Spleen (tissue), 11 donors: Measurements from ENCODE around the gene MYLK. TPM values are rescaled to one million over a fixed set of nuclear protein-coding genes. Genes with fewer than 3 reads are reported as not detected.

ENCODE experiments used
- DNase-seq: peaks from one replicate; pipeline ENCODE4 v3.0.0-alpha.2; 2020
- H3K27ac ChIP-seq, 8 donors: fragments of 200-600 bp; sonication (generic) in 7 of 8; 1 replicate in 4 of 8; 2 replicates in 4 of 8; pipeline versions ENCODE4 v1.5.0 to v1.8.0; 2016 to 2021; ENCODE audit warnings: inconsistent platforms in 4 of 8, mild to moderate bottlenecking in 4 of 8, moderate library complexity in 1 of 8
- H3K27me3 ChIP-seq, 7 donors: fragments of 200-600 bp; sonication (generic) in 6 of 7; replicated peaks in 1 of 7; 1 replicate in 4 of 7; 2 replicates in 3 of 7; pipeline versions ENCODE4 v1.5.0 to v1.8.0; 2016 to 2021; ENCODE audit warnings: inconsistent platforms in 3 of 7, mild to moderate bottlenecking in 1 of 7
- H3K36me3 ChIP-seq, 6 donors: fragments of 200-600 bp; sonication (generic) in 5 of 6; 1 replicate in 4 of 6; 2 replicates in 2 of 6; pipeline versions ENCODE4 v1.5.0 to v1.8.0; 2016 to 2021; ENCODE audit warnings: inconsistent platforms in 2 of 6
- H3K4me1 ChIP-seq, 6 donors: fragments of 200-600 bp; sonication (generic) in 5 of 6; 1 replicate in 3 of 6; 2 replicates in 3 of 6; pipeline versions ENCODE4 v1.5.0 to v1.8.0; 2016 to 2021; ENCODE audit warnings: inconsistent platforms in 3 of 6
- H3K4me3 ChIP-seq, 8 donors: fragments of 200-600 bp; sonication (generic) in 7 of 8; 1 replicate in 4 of 8; 2 replicates in 4 of 8; pipeline versions ENCODE4 v1.5.0 to v1.8.0; 2016 to 2021; ENCODE audit warnings: inconsistent platforms in 4 of 8, mild to moderate bottlenecking in 4 of 8, moderate library complexity in 2 of 8
- H3K9me3 ChIP-seq, 8 donors: fragments of 200-600 bp; sonication (generic) in 7 of 8; 1 replicate in 4 of 8; 2 replicates in 4 of 8; pipeline versions ENCODE4 v1.5.0 to v1.8.0; 2016 to 2021; ENCODE audit warnings: inconsistent platforms in 4 of 8
- POLR2A ChIP-seq, 3 donors: fragments of 450-650 bp; IDR thresholded peaks; one replicate each; pipeline ENCODE4 v1.5.1; 2017; ENCODE audit warnings: antibody characterized with exemption in 3 of 3, mild to moderate bottlenecking in 1 of 3
- POLR2AphosphoS5 ChIP-seq, 3 donors: sonication (generic); formaldehyde crosslinking; IDR thresholded peaks; one replicate each; pipeline ENCODE4 v1.5.1; 2017; ENCODE audit warnings: antibody characterized with exemption in 3 of 3
- WGBS, 5 donors: extraction: QIAGEN DNeasy Blood & Tissue Kit in 3 of 5; methylation state at CpG; one replicate each; pipeline versions ENCODE4 v1.1.5 to v1.1.7; 2013 to 2018; 5-methylcytosine and 5-hydroxymethylcytosine counted together
- intact Hi-C: fragments of 100-400 bp; cut with DNase I; formaldehyde crosslinking; loops from one replicate; pipeline ENCODE4 v1.15.0; 2023; ENCODE audit warnings: low total_unique reads
- polyA plus RNA-seq, 3 donors: library from polyadenylated mRNA; stranded (reverse); fragments of 200-250 nt; gene quantifications; one replicate each; pipeline ENCODE4 v1.2.1, GENCODE V29; 2013
- total RNA-seq, 7 donors: library from RNA; depleted of rRNA in 3 of 7; stranded (reverse); fragments of >200 nt in 3 of 7; fragmentation: NEBNext Ultra II Directional in 4 of 7; extraction: Animal tissue kit (Norgen Biotek cat#: 25700) in 4 of 7; gene quantifications; one replicate each; pipeline versions ENCODE4 v1.1.0 to v1.2.1, GENCODE V29; 2016 to 2021
- TF ChIP-seq, protein P1 (sequence below), 11 experiments: fragments of 200-600 bp in 7 of 11; fragments of 450-650 bp in 4 of 11; sonication (generic) in 4 of 11; IDR thresholded peaks in 8 of 11; conservative IDR thresholded peaks in 3 of 11; 1 replicate in 7 of 11; 2 replicates in 4 of 11; pipeline versions ENCODE4 v1.4.0 to v1.8.0; 2016 to 2021; ENCODE audit warnings: antibody characterized with exemption in 11 of 11, inconsistent platforms in 4 of 11, mild to moderate bottlenecking in 1 of 11
- donor health status: healthy with polysubstance abuse.
- donor health status: DM: no; HTN: no; CAD: no; lungs with moderate emphysema.
- donor health status: DM: no; HTN: no; CAD: no.
- donor health status: Bipolar disorder and iron deficiency.
- donor health status: healthy.
- donor health status: DM: no; HTN: no; CAD: no.
- donor health status: DM: yes; HTN: yes; CAD: no.

Gene MYLK
- total and polyA plus RNA-seq, 10 donors = 11.1 to 343 (median 154) TPM

DNA sequence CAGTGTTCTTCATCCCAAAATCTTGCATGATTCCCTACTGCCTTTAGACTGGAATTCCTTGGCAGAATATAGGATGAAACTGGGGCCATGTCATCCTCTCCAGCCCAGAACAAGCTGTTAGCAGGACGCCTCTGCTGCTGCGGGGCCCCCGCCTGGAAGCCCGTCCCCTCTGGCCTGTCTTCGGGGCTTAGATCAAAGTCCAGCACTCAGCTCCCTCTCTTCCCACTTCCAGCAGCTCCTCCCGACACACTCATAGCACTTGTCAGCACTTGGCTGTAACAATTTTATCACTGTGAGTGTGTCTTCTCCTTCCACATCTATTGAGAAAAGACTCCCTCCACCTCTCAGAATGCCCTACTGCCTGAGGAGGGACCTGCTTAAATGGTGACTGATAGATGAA, 187.3 kb downstream of the MYLK start:
- Histone ChIP-seq H3K9me3 (no peaks in the 10 kb centered on the region), H3K27me3 (peaks cover 0 to 4% (median 0%) of the 10 kb centered on the region in 7 donors), H3K27ac (peak overlapping the region in 7 of 8 donors; percentile 32 to 80 (median 74)), H3K4me3 (peak overlapping the region in 7 of 8 donors; percentile 11 to 64 (median 42)), H3K36me3 (no peaks in the 10 kb centered on the region), H3K4me1 (peaks cover 0 to 45% (median 20%) of the 10 kb centered on the region in 6 donors)
- intact Hi-C loops = no loop called here
- TF ChIP-seq, protein P1, sequence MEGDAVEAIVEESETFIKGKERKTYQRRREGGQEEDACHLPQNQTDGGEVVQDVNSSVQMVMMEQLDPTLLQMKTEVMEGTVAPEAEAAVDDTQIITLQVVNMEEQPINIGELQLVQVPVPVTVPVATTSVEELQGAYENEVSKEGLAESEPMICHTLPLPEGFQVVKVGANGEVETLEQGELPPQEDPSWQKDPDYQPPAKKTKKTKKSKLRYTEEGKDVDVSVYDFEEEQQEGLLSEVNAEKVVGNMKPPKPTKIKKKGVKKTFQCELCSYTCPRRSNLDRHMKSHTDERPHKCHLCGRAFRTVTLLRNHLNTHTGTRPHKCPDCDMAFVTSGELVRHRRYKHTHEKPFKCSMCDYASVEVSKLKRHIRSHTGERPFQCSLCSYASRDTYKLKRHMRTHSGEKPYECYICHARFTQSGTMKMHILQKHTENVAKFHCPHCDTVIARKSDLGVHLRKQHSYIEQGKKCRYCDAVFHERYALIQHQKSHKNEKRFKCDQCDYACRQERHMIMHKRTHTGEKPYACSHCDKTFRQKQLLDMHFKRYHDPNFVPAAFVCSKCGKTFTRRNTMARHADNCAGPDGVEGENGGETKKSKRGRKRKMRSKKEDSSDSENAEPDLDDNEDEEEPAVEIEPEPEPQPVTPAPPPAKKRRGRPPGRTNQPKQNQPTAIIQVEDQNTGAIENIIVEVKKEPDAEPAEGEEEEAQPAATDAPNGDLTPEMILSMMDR (IDR thresholded peaks at IDR 0.05 in 8 of 11, conservative IDR thresholded peaks at IDR 0.05 in 3 of 11) = no peak
- TF ChIP-seq POLR2AphosphoS5 (IDR thresholded peaks at IDR 0.05) = no peak
- no peak for TF ChIP-seq POLR2A (IDR thresholded peaks at IDR 0.05)
- 60 to 88% (median 77%) methylated on average over 6 of the region's 6 CpGs for WGBS, 5 donors
- DNase-seq = no peak

DNA sequence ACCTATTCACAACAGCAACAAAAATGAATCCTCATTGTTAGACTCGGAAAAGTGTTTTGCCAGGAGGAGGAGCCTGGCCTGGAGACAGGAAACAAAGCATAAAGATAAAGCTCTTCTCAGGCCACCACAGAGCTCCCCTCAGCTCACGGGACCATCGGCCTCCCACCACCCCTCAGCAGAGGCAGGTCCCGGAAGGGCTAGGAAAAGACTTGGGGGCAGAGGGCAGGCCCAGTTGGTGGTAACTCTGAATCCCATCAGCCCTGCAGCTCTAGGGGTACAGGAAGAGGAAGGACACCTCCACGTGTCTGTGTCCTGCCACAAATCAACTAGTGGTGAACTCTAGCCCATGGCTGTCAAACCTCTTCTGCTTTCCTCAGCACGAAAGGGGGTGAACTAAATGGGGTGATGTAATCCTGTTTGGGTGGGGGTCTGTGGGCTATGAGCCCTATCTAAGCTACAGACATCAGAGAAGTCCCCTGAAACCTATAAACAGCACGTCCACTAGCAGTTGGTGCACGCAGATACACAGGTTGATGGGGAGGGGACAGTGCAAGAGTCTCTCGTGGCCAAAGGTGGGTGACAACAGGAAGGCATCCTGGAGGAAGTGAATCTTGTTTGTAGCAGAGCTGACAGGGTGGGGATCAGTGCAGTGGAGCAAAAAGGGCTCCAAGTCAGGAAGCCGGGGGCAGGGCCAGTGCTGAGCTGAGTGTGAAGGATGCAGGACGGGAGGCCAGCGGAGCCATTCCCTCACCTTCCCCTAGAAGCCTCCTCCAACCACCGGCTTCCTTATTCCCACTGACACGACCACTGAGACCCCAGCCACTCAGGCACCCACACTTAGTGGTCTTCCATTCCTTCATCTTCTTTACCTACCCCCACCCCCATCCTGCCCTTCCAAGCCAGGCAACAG, 188.1 kb downstream of the MYLK start:
- H3K4me1 ChIP-seq = peaks cover 0 to 53% (median 24%) of the 10 kb centered on the region in 6 donors
- intact Hi-C loops = no loop called here

DNA sequence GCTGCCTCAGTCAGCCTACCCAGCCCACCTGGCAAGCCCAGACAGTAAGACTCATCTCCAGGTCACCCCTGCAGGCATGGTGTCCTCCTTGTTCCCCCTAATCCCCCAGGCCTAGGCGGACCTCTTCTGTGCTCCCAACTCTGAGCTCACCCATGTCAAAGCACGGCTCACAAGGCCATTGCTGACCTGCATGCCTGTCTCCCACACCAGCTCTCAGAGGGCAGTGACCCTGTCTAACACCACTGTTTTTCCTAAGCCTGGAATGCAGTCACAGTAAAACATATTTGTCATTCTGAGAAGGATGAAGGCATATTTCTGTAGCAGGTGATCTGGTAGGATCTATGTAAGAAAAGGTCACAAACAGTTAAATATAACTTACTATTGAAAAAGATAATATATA, 189.0 kb downstream of the MYLK start:
- intact Hi-C loops = no loop called here
- peak overlapping the region in 6 of 8 donors; percentile 7 to 64 (median 42) for H3K4me3 ChIP-seq
- DNase-seq = no peak

More for the DNA sequence above, 188.1 kb downstream of the MYLK start:
- WGBS, 5 donors = 42 to 52% (median 51%) methylated on average over 13 to 14 of the region's 14 CpGs
- Histone ChIP-seq H3K27ac (peak overlapping the region in 7 of 8 donors; percentile 22 to 80 (median 74)), H3K9me3 (no peaks in the 10 kb centered on the region), H3K4me3 (peak overlapping the region in 7 of 8 donors; percentile 5 to 64 (median 41)), H3K36me3 (peaks cover 0 to 6% (median 0%) of the 10 kb centered on the region in 6 donors), H3K27me3 (peaks cover 0 to 4% (median 0%) of the 10 kb centered on the region in 7 donors)
- TF ChIP-seq POLR2A (IDR thresholded peaks at IDR 0.05) (no peak), POLR2AphosphoS5 (IDR thresholded peaks at IDR 0.05) (peak in 2 of 3 donors; percentile 10 to 30)
- DNase-seq = no peak

GRCh38 chr3:123694366-123695087, 189.6 kb downstream of the MYLK start:
- intact Hi-C loops = no loop called here
- 56 to 80% (median 69%) methylated on average over 5 to 6 of the region's 6 CpGs for WGBS, 5 donors
- Histone ChIP-seq H3K27ac (peak overlapping the region; percentile 42 to 80 (median 62)), H3K36me3 (peaks cover 0 to 19% (median 0%) of the 10 kb centered on the region in 6 donors), H3K4me3 (peak overlapping the region in 5 of 8 donors; percentile 7 to 64 (median 42)), H3K4me1 (peaks cover 0 to 63% (median 24%) of the 10 kb centered on the region in 6 donors), H3K27me3 (peaks cover 0 to 4% (median 0%) of the 10 kb centered on the region in 7 donors), H3K9me3 (no peaks in the 10 kb centered on the region)
- no peak for DNase-seq
- TF ChIP-seq POLR2A (IDR thresholded peaks at IDR 0.05) (no peak), POLR2AphosphoS5 (IDR thresholded peaks at IDR 0.05) (peak in 2 of 3 donors; percentile 40 to 70)
- TF ChIP-seq, protein P1 (IDR thresholded peaks at IDR 0.05 in 8 of 11, conservative IDR thresholded peaks at IDR 0.05 in 3 of 11) = no peak

More for the DNA sequence above, 189.0 kb downstream of the MYLK start:
- H3K27me3 ChIP-seq = peaks cover 0 to 4% (median 0%) of the 10 kb centered on the region in 7 donors
- H3K4me1 ChIP-seq = peaks cover 0 to 57% (median 24%) of the 10 kb centered on the region in 6 donors
- WGBS, 5 donors = 58 to 81% (median 66%) methylated on average over 2 of the region's 2 CpGs
- peak overlapping the region in 7 of 8 donors; percentile 49 to 80 (median 65) for H3K27ac ChIP-seq
- no peaks in the 10 kb centered on the region for H3K9me3 ChIP-seq
- peaks cover 0 to 15% (median 0%) of the 10 kb centered on the region in 6 donors for H3K36me3 ChIP-seq
- TF ChIP-seq POLR2AphosphoS5 (IDR thresholded peaks at IDR 0.05) (no peak), POLR2A (IDR thresholded peaks at IDR 0.05) (no peak)
- TF ChIP-seq, protein P1 (IDR thresholded peaks at IDR 0.05 in 8 of 11, conservative IDR thresholded peaks at IDR 0.05 in 3 of 11) = no peak
